Mammary epithelial cell (primary cell): ENCODE data around the gene ACSM5.
"Not testable (repeated sequence)": the region's sequence is repeated elsewhere in the genome, so short reads cannot be mapped to it uniquely, and the experiment has no call there.

Source experiments
- EZH2 ChIP-seq: IDR thresholded peaks from 2 replicates; pipeline ENCODE4 v1.6.1; 2012; ENCODE audit warnings: low read length, inconsistent platforms, borderline replicate concordance
- TF ChIP-seq, protein P1 (sequence below), 2 donors: IDR thresholded peaks in 1 of 2; conservative IDR thresholded peaks in 1 of 2; 2 replicates each; pipeline ENCODE4 v1.5.1; 2011 to 2012; ENCODE audit warnings: inconsistent platforms in 2 of 2, low read length in 2 of 2, mild to moderate bottlenecking in 2 of 2, control low read depth in 1 of 2, low read depth in 1 of 2; ENCODE audit not compliant: insufficient read depth in 1 of 2; ENCODE audit errors: extremely low read depth in 1 of 2

DNA sequence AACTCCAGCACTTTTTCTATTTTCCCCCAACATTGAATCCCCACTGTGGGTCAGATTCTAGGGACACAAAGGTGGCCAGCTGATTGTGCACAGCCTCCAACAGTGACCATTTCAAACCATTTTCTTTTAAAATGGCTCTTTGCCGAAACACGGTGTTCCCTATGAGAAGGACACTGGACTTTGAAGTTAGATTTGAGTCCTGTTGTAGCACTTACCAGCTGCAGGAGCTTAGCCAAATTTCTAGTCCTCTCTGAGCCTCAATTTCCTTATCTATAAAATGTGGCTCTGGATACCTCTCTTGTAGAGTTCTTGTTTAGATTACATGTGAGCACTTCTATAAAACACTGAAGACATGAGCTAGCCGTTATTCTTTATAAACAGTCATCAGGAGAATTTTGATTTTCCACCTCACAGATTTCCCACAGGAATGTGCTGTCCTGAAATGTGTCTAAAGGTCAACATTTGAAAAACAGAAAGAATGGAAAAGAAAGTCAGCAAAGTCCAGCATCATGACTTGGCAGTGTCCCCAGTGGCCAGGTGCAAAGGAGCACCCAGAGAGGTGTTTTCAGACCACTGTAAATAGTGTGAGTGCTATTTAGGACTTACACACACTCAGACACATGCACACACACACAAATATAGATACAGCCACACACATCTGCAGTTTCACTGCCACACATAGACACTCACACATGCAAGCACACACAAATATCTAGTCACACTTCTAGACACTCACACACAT, 37.5 kb downstream of the ACSM5 start:
- TF ChIP-seq, protein P1, sequence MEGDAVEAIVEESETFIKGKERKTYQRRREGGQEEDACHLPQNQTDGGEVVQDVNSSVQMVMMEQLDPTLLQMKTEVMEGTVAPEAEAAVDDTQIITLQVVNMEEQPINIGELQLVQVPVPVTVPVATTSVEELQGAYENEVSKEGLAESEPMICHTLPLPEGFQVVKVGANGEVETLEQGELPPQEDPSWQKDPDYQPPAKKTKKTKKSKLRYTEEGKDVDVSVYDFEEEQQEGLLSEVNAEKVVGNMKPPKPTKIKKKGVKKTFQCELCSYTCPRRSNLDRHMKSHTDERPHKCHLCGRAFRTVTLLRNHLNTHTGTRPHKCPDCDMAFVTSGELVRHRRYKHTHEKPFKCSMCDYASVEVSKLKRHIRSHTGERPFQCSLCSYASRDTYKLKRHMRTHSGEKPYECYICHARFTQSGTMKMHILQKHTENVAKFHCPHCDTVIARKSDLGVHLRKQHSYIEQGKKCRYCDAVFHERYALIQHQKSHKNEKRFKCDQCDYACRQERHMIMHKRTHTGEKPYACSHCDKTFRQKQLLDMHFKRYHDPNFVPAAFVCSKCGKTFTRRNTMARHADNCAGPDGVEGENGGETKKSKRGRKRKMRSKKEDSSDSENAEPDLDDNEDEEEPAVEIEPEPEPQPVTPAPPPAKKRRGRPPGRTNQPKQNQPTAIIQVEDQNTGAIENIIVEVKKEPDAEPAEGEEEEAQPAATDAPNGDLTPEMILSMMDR (conservative IDR thresholded peaks at IDR 0.05 in 1 of 2, IDR thresholded peaks at IDR 0.05 in 1 of 2; ENCODE audit: extremely low read depth in 1 of 2, insufficient read depth in 1 of 2, low read depth in 1 of 2, low read length in 2 of 2) = not testable (repeated sequence)
- not testable (repeated sequence) for TF ChIP-seq EZH2
